Measurements from ENCODE around the gene ALK.
"Not testable (repeated sequence)": the region's sequence is repeated elsewhere in the genome, so short reads cannot be mapped to it uniquely, and the experiment has no call there.

ALK gene

DNA sequence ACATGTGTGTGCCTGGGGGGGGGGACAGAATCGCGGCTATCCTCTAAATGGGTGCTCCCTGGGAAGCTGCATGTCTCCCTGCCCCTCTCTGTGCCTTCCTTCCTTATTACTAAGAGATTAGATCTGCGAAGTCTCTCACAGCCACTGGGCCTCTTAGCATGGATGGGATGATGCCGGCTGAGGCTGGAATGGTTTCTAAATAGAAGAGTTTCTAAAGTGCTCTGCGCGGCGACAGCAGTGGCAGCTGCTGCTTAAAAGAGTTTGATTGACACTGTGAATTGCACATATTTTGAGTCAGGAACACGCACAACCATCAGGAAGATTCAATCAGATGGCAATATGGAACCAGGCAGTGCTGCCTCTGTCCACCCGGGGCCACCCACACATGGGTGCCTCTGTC, 642.4 kb downstream of the ALK start:
- no peak for DNase-seq (ENCODE audit: low read depth in 2 of 2)

DNA sequence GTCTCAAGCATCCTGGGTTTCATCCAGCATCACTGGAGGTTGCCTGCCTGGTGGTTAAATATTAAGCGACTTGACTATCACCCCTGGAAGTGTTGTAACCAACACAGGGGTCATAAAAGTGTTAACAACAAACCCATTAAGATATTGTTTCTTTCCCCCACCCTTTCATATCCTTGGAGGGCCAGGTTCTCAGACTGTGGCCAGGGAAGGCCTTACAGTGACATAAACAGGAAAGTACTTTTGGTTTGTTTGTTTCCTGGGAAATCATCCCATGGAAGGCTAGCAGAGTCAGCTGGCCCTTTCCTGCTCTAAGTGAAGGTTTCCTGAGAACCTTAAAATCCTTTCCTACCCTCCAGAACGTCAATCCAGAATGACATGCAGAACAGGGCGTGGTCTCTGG, 645.2 kb downstream of the ALK start:
- no peak for DNase-seq (ENCODE audit: low read depth in 2 of 2)

DNA sequence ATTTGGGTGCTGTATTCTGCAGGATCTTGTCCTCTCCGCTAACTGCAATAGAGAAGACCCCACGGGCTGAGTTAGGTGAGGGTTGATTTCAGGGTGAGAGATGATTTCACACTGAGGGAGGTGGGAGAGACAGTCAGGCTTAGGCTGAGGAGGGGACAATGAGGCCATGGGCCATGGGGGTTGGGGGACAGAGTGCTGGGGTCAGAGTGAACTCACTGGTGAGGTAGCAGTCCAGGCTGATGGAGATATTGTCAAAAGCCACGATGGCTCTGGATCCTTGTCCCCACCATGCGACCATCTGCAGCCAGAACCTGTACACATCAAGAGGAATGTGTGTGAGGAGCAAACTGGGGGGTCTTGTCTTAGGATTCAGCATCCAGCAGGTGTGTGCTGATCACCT, 646.2 kb downstream of the ALK start:
- DNase-seq (ENCODE audit: low read depth in 2 of 2): no peak

- DNase-seq (ENCODE audit: low read depth in 2 of 2): no peak
These were observed 647.4 kb downstream of the ALK start for GRCh38 chr2:29273685-29274611.

GRCh38 chr2:29273004-29273684, 648.2 kb downstream of the ALK start:
- no peak for DNase-seq (ENCODE audit: low read depth in 2 of 2)

GRCh38 chr2:29272311-29272710, 649.1 kb downstream of the ALK start:
- no peak for DNase-seq (ENCODE audit: low read depth in 2 of 2)

DNA sequence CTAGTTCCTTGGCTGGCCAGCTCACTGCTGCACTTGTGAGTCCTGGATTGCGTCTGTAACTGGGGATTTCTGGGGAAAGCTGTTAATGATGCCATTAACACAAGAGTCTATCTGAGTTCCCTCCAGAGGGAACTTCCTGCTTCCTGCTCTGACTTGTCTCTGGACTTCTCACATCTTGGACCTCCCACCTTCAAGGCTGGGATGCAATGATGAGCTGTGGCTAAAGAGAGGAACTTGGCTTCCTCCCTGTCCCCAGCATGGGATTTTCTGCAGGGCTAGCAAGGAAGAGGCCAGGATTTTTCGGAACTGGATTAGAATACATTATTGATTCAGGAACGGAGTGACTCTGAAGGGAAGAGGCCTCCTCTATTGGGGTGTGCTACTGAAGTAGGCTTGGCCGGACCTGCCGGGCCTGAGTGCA, 650.7 kb downstream of the ALK start:
- DNase-seq (ENCODE audit: low read depth in 2 of 2): no peak

GRCh38 chr2:29269765-29270109, 651.6 kb downstream of the ALK start:
- DNase-seq (ENCODE audit: low read depth in 2 of 2): no peak

DNA sequence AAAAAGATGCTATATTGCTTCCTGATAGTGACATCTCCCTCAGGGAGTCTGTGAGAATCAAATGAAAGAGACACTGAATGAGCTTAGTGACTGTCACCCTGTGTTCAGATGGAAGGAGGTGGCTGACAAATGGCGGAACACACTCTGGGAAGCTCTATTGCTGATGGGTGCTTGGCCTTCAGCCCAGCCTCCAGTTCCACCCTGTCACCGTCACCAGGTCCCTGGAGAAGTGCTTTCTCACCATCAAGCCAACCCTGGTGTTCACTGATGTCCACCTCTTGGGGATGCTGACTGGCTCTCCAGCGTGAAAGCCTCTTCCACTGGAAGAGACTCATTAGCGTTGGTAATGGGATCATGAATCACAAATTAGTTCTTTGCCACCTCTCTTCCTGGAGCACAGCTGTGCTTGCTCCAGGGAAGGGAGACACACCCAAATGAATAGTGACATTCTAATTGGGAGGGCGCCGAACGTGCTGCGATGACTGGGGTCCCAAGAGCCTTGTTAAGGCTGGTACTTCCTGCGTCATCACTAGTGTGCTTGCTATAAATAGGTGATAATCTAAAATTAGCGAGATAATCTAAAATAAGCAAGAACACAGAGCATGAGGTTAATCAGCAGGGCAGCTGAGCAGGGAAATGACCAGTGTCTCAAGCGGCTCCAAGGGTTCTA, 652.2 kb downstream of the ALK start:
- DNase-seq (ENCODE audit: low read depth in 2 of 2): no peak

- DNase-seq (ENCODE audit: low read depth in 2 of 2): no peak
These were observed 653.7 kb downstream of the ALK start for GRCh38 chr2:29267720-29268119.

GRCh38 chr2:29263886-29264285, 657.5 kb downstream of the ALK start:
- no peak for DNase-seq (ENCODE audit: low read depth in 2 of 2)

DNA sequence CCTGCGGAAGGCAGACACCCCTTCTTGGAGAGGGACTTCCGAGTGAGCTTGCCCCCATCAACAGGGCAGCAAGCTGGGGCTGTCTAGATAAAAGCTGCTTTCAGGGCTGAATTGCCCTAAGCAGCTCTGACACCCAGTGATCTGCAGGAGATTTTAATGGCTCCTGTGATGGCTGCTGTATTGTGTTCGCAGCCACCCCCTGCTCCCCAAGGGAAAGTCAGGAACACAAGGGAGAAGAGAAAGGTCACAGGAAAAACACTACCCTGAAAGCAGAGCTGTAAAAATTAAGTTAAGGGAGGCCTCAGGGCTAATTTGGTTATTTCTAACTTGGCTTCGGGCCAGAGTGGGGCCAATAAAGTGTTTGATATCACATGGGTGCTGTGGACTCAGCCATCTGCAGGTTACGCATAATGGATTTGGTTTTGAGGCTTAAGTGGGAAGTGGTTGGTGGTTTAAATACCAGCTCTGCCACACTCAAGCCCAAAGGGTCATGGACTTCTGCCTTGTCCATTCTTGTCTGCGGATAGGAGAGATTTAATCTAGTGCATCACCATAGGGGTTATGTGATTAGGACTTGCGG, 658.6 kb downstream of the ALK start:
- DNase-seq (ENCODE audit: low read depth in 2 of 2): no peak

DNA sequence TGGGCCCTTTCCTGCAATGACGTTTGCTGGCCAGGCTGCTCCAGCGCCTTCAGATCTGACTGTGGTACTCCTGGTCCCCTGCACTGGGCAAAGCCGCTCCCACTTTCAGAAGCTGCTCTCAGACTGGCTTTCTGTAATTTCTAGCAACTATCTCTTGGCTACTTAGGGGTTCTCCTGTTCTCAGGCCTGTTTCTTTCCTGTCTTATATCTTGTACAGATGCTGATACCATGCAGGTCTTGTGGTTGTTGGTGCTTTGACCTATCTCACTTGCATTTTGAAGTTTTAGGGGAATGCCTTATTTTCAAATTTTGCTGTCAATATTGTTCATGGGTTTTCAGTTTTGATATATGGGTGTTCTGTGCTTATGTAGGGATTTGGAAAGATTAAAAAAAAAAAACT, 660.4 kb downstream of the ALK start:
- DNase-seq (ENCODE audit: low read depth in 2 of 2): no peak

- no peak for DNase-seq (ENCODE audit: low read depth in 2 of 2)
These were observed 661.1 kb downstream of the ALK start for GRCh38 chr2:29260142-29260772.

GRCh38 chr2:29259221-29259620, 662.2 kb downstream of the ALK start:
- DNase-seq (ENCODE audit: low read depth in 2 of 2): no peak

GRCh38 chr2:29255004-29255403, 666.4 kb downstream of the ALK start:
- no peak for DNase-seq (ENCODE audit: low read depth in 2 of 2)

DNA sequence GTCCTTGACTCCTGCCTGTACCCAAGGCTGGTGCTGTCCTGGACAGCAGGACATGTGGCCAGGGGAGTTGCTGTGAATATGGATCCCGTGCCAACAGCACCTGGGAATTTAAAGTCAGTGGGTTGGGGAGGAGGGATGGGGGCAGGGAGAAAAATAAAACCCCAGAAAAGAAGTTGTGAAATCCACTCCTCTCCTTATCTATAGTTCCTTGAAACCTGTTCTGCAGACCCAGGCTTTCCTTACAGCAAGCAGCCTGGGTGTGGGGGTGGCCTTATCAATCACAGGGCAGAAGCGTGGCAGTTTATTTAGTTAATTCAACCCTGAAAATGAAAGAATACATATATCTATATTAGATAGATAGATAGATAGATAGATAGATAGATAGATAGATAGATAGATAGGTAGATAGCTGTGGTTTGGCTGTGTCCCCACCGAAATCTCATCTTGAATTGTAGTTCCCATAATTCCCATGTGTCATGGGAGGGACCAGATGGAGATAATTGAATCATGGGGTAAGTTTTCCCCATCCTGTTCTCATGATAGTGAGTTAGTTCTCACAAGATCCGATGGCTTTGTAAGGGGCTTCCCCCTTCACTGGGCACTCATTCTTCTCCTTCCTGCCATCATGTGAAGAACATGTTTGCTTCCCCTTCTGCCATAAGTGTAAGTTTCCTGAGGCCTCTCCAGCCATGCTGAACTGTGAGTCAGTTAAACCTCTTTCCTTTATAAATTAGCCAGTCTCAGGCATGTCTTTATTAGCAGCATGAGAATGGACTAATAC, 667.7 kb downstream of the ALK start:
- DNase-seq (ENCODE audit: low read depth in 2 of 2): not testable (repeated sequence)

GRCh38 chr2:29253026-29253425, 668.4 kb downstream of the ALK start:
- DNase-seq (ENCODE audit: low read depth in 2 of 2): no peak

- no peak for DNase-seq (ENCODE audit: low read depth in 2 of 2)
These were observed 670.0 kb downstream of the ALK start for GRCh38 chr2:29251406-29251805.

GRCh38 chr2:29250977-29251376, 670.4 kb downstream of the ALK start:
- DNase-seq (ENCODE audit: low read depth in 2 of 2): no peak

DNA sequence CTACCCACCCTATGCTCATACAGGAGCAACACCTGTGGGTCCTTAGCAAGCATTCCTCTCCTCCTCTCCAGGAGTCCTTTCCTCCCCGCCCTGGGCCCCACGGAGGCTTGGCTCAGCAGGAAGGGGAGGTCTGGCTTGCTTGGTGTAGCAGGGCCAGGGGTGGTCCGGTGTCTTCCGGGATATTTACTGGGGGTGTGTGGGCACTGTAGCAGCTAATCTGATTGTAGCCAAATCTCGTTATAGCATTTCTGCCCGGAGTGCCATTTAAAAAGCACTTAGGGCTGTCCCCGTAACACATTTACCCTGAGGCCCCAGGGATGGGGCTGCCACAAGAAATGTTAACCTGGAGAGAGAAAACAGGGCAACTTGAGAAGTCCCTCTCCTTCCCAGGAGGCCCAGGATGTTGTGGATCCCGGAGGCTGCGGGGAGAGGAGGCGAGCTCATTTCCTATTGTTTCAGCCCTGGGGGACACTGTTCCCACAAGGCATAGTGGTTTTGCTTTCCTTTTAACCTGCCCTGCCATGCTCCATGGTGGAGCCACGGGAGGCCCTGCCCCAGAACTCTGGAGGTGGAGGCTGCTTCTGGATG, 671.6 kb downstream of the ALK start:
- DNase-seq (ENCODE audit: low read depth in 2 of 2): no peak
